Renal cortex interstitium (tissue), 11 donors: ENCODE measurements around the gene EPHA7. TPM values are rescaled to one million over a fixed set of nuclear protein-coding genes. Genes with fewer than 3 reads are reported as not detected.

Experiments
- DNase-seq, 11 donors: peaks; one replicate each; pipeline ENCODE4 v3.0.0-alpha.2; 2013; ENCODE audit warnings: low read depth in 9 of 11, low spot score in 4 of 11; ENCODE audit errors: extremely low read depth in 1 of 11
- polyA plus RNA-seq, 3 donors: library from polyadenylated mRNA; unstranded; fragments of 120-200 nt; gene quantifications; one replicate each; pipeline ENCODE4 v1.2.1, GENCODE V29; 2013; ENCODE audit not compliant: insufficient read length in 3 of 3

Gene EPHA7
- polyA plus RNA-seq, 3 donors = 42.8 to 49.3 (median 46.5) TPM

DNA sequence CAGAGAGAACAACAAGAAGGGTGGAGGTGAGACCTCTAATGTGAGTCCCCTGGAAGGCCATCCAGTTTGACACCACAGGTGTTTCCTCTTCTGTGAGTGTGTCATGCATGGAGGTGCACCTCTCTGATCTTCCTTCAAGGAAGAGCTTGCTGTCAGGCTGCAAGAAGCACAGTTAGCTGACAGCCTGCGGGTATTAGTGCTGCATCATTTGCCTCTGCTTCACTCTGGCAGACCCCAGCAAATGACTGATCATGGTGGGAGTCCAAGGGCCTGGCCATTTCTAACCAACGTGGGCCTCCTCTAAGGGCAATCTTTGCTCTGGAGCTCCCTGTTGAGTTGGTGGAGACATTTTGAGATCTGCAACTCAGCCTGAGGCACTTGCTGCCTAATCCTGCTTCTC is 206.3 kb downstream of the EPHA7 start:
- no peak for DNase-seq

DNA sequence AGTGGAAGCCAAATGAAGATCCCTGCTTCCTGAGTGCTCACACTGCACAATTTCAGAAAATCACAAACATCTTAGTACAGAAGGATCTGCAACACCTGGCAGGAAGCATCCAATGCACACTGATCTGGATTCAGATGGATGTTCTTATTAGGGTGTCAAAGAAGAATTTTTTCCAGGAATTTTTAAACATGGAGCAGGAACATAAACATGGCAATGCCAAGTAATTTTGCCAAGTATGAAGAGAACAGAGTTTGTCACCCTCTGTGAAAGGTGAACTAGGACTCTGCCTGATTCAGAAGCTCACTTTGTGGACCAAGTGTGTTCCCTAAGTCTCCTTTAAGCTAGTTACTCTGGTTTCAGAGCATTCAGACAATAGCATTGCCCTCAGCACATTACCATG is 208.5 kb downstream of the EPHA7 start:
- no peak for DNase-seq

DNA sequence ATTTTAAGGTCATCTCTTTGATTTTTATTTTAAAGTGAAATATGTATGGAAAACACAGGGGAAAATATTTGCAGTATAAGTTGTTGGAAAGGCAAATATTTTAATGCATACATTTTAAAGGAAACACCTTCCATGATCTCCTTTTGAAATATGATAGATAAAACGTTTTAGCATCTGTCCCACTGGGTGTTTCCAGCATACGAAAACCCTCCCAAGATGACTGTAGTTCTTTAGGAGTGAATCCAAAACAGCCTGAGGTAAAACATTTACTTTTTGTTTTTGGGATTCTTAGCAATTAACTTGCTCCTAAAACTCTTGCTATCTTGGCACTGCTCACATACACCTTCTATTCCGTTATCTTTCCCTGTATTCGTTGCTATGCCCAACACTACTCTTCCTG is 210.0 kb downstream of the EPHA7 start:
- no peak for DNase-seq

DNA sequence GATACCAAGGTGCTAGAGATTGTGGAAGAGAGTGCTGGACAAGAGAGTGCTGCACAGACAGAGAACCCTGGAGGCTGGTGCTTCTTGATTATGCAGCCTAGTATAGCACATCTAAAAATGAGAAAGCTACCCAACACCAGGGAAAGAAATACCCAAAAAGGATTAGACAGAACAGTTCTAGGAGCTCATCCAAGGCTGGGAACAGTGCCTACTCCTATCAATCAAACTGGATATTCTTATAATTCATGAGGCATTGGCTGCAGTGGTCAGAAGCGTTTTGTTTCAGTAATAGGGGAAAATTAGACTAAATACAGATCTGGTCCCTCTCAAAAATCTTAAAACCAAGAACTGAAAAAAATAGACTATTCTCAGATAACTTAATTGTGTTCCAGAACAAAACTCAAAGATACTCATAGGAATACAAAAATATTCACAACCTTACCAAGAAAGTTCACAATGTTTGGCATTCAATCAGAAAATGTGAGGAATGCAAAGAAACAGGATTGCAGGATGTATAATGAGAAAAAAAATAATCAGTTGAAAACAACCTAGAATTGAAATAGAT is 222.9 kb downstream of the EPHA7 start:
- no peak for DNase-seq

DNA sequence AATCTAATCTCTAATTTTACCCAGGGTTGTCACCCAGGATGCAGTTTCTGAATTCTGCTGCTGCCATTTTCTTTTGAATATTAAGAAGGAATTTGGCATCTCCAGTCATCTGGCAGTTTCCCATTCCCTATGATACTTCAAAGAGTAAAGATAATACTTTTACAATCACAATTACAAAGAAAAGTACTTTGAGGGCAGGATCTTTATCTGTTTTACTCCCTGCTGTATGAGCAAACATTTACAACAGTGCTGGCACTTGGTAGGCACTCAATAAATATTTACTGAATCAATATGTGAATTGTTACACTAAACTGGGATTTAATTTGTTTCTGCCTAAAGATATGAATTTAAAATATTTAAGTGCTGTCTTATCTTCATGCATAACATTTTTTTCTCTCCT is 224.9 kb downstream of the EPHA7 start:
- no peak for DNase-seq

DNA sequence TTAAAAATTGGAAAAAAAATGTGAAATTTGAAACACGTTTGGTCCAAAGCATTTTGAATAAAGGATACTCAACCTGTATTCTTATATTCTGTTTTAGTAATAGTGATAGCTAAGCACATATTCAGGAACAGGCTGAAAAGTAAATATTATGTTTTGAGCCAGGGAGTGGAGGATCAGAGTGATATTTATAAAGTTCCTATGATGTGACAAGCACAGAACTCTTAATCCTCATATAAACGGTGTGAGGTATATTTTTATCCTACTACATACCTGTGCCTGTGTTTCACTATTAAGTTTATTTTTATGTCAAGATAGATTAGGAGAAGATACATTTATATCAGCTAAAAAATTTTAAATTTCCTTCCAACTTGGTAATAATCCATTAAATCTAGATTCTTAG is 225.5 kb downstream of the EPHA7 start:
- DNase-seq = no peak
